CD4-positive, alpha-beta memory T cell (primary cell): ENCODE measurements around the gene SNAPC3. TPM values are rescaled to one million over a fixed set of nuclear protein-coding genes. Genes with fewer than 3 reads are reported as not detected.

Experiments used
- CTCF ChIA-PET: fragments of 350-600 bp; sonication (Branson Sonifier 250); formaldehyde crosslinking; loops from one replicate; lab custom pipeline; 2021; ENCODE audit warnings: inconsistent platforms; ENCODE audit not compliant: partially characterized antibody; lab: Charles Lee
- POLR2A ChIA-PET: fragments of 350-600 bp; sonication (Branson Sonifier 250); formaldehyde crosslinking; loops from one replicate; lab custom pipeline; 2021; ENCODE audit not compliant: partially characterized antibody; lab: Charles Lee
- DNase-seq, 5 donors: peaks; one replicate each; pipeline versions ENCODE4 v3.0.0 to v3.0.0-alpha.2; 2020 to 2022; ENCODE audit warnings: mixed read lengths in 1 of 5
- H3K27ac ChIP-seq: one replicate; pipeline ENCODE4 v1.7.0; 2013; ENCODE audit warnings: low read depth, low read length
- H3K27me3 ChIP-seq: 2 replicates; pipeline ENCODE4 v1.7.0; 2013; ENCODE audit warnings: mild to moderate bottlenecking, low read length, moderate library complexity; ENCODE audit not compliant: insufficient read depth
- H3K36me3 ChIP-seq: 2 replicates; pipeline ENCODE4 v1.7.0; 2013; ENCODE audit warnings: mild to moderate bottlenecking, low read length, moderate library complexity; ENCODE audit not compliant: insufficient read depth
- H3K4me1 ChIP-seq: 2 replicates; pipeline ENCODE4 v1.7.0; 2013; ENCODE audit warnings: mild to moderate bottlenecking, low read length, moderate library complexity; ENCODE audit not compliant: insufficient read depth
- H3K4me3 ChIP-seq, 2 donors: one replicate each; pipeline ENCODE4 v1.7.0; 2013; ENCODE audit warnings: low read length in 2 of 2, mild to moderate bottlenecking in 1 of 2
- H3K9me3 ChIP-seq, 2 donors: one replicate each; pipeline ENCODE4 v1.7.0; 2013; ENCODE audit warnings: low read length in 2 of 2, control low read depth in 1 of 2; ENCODE audit not compliant: control insufficient read depth in 1 of 2
- H3K27ac Mint-ChIP-seq, 7 donors: one replicate each; pipeline ENCODE4 v1.8.0; 2020 to 2021; ENCODE audit warnings: mixed read lengths in 7 of 7, mild to moderate bottlenecking in 6 of 7, inconsistent platforms in 3 of 7, moderate library complexity in 3 of 7
- H3K27me3 Mint-ChIP-seq, 2 donors: one replicate each; pipeline ENCODE4 v1.8.0; 2020 to 2021; ENCODE audit warnings: mixed read lengths in 2 of 2
- H3K36me3 Mint-ChIP-seq, 2 donors: one replicate each; pipeline ENCODE4 v1.8.0; 2020 to 2021; ENCODE audit warnings: mixed read lengths in 2 of 2, inconsistent platforms in 1 of 2, mild to moderate bottlenecking in 1 of 2
- H3K4me1 Mint-ChIP-seq, 4 donors: one replicate each; pipeline ENCODE4 v1.8.0; 2020 to 2021; ENCODE audit warnings: mixed read lengths in 4 of 4, mild to moderate bottlenecking in 1 of 4
- H3K4me3 Mint-ChIP-seq, 8 donors: one replicate each; pipeline ENCODE4 v1.8.0; 2020 to 2021; ENCODE audit warnings: mixed read lengths in 8 of 8, mild to moderate bottlenecking in 7 of 8, moderate library complexity in 6 of 8, inconsistent platforms in 3 of 8
- H3K9me3 Mint-ChIP-seq, 8 donors: one replicate each; pipeline ENCODE4 v1.8.0; 2020 to 2021; ENCODE audit warnings: mixed read lengths in 8 of 8, mild to moderate bottlenecking in 5 of 8, inconsistent platforms in 3 of 8, moderate library complexity in 1 of 8
- intact Hi-C: fragments of 100-400 bp; cut with micrococcal nuclease; formaldehyde crosslinking; loops from one replicate; pipeline ENCODE4 v1.15.1; 2023
- polyA plus RNA-seq, 2 donors: library from polyadenylated mRNA; unstranded; fragments of 300-500 nt; fragmentation: Illumina TruSeq; gene quantifications; one replicate each; pipeline ENCODE4 v1.2.3, GENCODE V29; 2021
- total RNA-seq, 2 experiments: library from RNA; stranded (reverse); gene quantifications; one replicate each; pipeline ENCODE4 v1.2.3, GENCODE V29; 2021

The SNAPC3 gene
- total and polyA plus RNA-seq, 4 experiments from 2014 or later, result 9.8 to 34.2 (median 23.8) TPM

- Histone ChIP-seq H3K4me3 (no peak overlapping the region), H3K36me3 (peaks cover 7% of the 10 kb centered on the region), H3K9me3 (no peaks in the 10 kb centered on the region), H3K27ac (no peak overlapping the region), H3K27me3 (no peaks in the 10 kb centered on the region), H3K4me1 (peaks cover 82% of the 10 kb centered on the region)
- DNase-seq, result no peak
- intact Hi-C loops, result no loop called here
- ChIA-PET CTCF (interaction anchor here (1.0 to 1.5 kb wide), 3 partner anchors 15 to 69 kb away, joined by 3 to 6 read pairs (median 3); no protein-coding TSS in a partner anchor), POLR2A (interaction anchor here (1.0 to 1.2 kb wide), 2 partner anchors 13 to 53 kb away, joined by 4 to 7 read pairs; partner anchors contain the start of gene CCDC171)
- no peaks in the 10 kb centered on the region for H3K27me3 Mint-ChIP-seq
- H3K4me3 Mint-ChIP-seq, result peak overlapping the region in 7 of 8 donors; percentile 2 to 71 (median 40)
- H3K27ac Mint-ChIP-seq, result peak overlapping the region in 6 of 7 donors; percentile 6 to 87 (median 64)
- peaks cover 51 to 81% (median 64%) of the 10 kb centered on the region in 4 donors for H3K4me1 Mint-ChIP-seq
- peaks cover 16 to 51% of the 10 kb centered on the region in 2 donors for H3K36me3 Mint-ChIP-seq
- H3K9me3 Mint-ChIP-seq, result no peaks in the 10 kb centered on the region
These were observed 76.5 kb downstream of the SNAPC3 start for GRCh38 chr9:15499139-15499538.

GRCh38 chr9:15501179-15501578, 78.5 kb downstream of the SNAPC3 start:
- Mint-ChIP-seq H3K27me3 (no peaks in the 10 kb centered on the region), H3K4me1 (peaks cover 45 to 73% (median 62%) of the 10 kb centered on the region in 4 donors), H3K27ac (peak overlapping the region in 6 of 7 donors; percentile 2 to 80 (median 32)), H3K36me3 (peaks cover 18 to 55% of the 10 kb centered on the region in 2 donors), H3K9me3 (no peaks in the 10 kb centered on the region), H3K4me3 (peak overlapping the region in 6 of 8 donors; percentile 4 to 62 (median 36))
- intact Hi-C loops, result loop anchor here (2.0 kb wide), 1 partner anchor 14 kb away; no protein-coding TSS in a partner anchor
- peaks cover 83% of the 10 kb centered on the region for H3K4me1 ChIP-seq
- no peak overlapping the region for H3K4me3 ChIP-seq
- CTCF ChIA-PET, result interaction anchor here (1.5 kb wide), 1 partner anchor 13 kb away, joined by 6 read pairs; no protein-coding TSS in a partner anchor
- H3K27ac ChIP-seq, result no peak overlapping the region
- no peaks in the 10 kb centered on the region for H3K9me3 ChIP-seq
- POLR2A ChIA-PET, result interaction anchor here (2.9 kb wide), 1 partner anchor 10 kb away, joined by 18 read pairs; the partner anchor contains the start of gene PSIP1
- peaks cover 14% of the 10 kb centered on the region for H3K36me3 ChIP-seq
- no peaks in the 10 kb centered on the region for H3K27me3 ChIP-seq
- DNase-seq, result no peak

GRCh38 chr9:15501803-15502202, 79.1 kb downstream of the SNAPC3 start:
- H3K4me3 ChIP-seq, result no peak overlapping the region
- ChIA-PET CTCF (no interaction called here), POLR2A (interaction anchor here (2.9 kb wide), 1 partner anchor 9 kb away, joined by 18 read pairs; the partner anchor contains the start of gene PSIP1)
- Mint-ChIP-seq H3K27me3 (no peaks in the 10 kb centered on the region), H3K4me3 (peak overlapping the region in 2 of 8 donors; percentile 44 to 62), H3K36me3 (peaks cover 24 to 55% of the 10 kb centered on the region in 2 donors), H3K4me1 (peaks cover 43 to 73% (median 62%) of the 10 kb centered on the region in 4 donors), H3K9me3 (no peaks in the 10 kb centered on the region), H3K27ac (peak overlapping the region in 2 of 7 donors; percentile 16 to 75)
- peaks cover 84% of the 10 kb centered on the region for H3K4me1 ChIP-seq
- intact Hi-C loops, result loop anchor here (1.0 to 2.0 kb wide), 2 partner anchors 8 to 15 kb away; partner anchors contain the start of gene PSIP1
- H3K9me3 ChIP-seq, result no peaks in the 10 kb centered on the region
- no peaks in the 10 kb centered on the region for H3K27me3 ChIP-seq
- DNase-seq, result no peak
- H3K36me3 ChIP-seq, result peaks cover 18% of the 10 kb centered on the region
- H3K27ac ChIP-seq, result no peak overlapping the region

- peak overlapping the region in 3 of 7 donors; percentile 2 to 55 (median 52) for H3K27ac Mint-ChIP-seq
- peak overlapping the region in 3 of 8 donors; percentile 11 to 34 (median 32) for H3K4me3 Mint-ChIP-seq
- POLR2A ChIA-PET, result interaction anchor here (1.0 kb wide), 1 partner anchor 10 kb away, joined by 3 read pairs; no protein-coding TSS in a partner anchor
- Histone ChIP-seq H3K27ac (no peak overlapping the region), H3K36me3 (peaks cover 30% of the 10 kb centered on the region), H3K4me1 (peaks cover 84% of the 10 kb centered on the region), H3K27me3 (no peaks in the 10 kb centered on the region), H3K9me3 (no peaks in the 10 kb centered on the region), H3K4me3 (no peak overlapping the region)
- peaks cover 0 to under 1% (median 0%) of the 10 kb centered on the region in 8 donors for H3K9me3 Mint-ChIP-seq
- no peak for DNase-seq
- peaks cover 51 to 72% (median 61%) of the 10 kb centered on the region in 4 donors for H3K4me1 Mint-ChIP-seq
- H3K27me3 Mint-ChIP-seq, result no peaks in the 10 kb centered on the region
- H3K36me3 Mint-ChIP-seq, result peaks cover 43 to 61% of the 10 kb centered on the region in 2 donors
- intact Hi-C loops, result loop anchor here (5.0 kb wide), 1 partner anchor 34 kb away; no protein-coding TSS in a partner anchor
- CTCF ChIA-PET, result interaction anchor here (1.4 to 2.4 kb wide), 2 partner anchors 9 to 36 kb away, joined by 5 to 6 read pairs; no protein-coding TSS in a partner anchor
These were observed 83.2 kb downstream of the SNAPC3 start for GRCh38 chr9:15505921-15506320.

GRCh38 chr9:15509931-15510788, 87.5 kb downstream of the SNAPC3 start:
- CTCF ChIA-PET, result interaction anchor here (1.8 to 4.2 kb wide), 2 partner anchors 42 to 203 kb away, joined by 3 to 29 read pairs; partner anchors contain the start of gene CCDC171
- H3K36me3 ChIP-seq, result peaks cover 23% of the 10 kb centered on the region
- peak in 4 of 5 donors; percentile 57 to 75 (median 66) for DNase-seq
- Mint-ChIP-seq H3K27ac (peak overlapping the region; percentile 88 to 97 (median 94)), H3K36me3 (peaks cover 31 to 45% of the 10 kb centered on the region in 2 donors), H3K27me3 (no peaks in the 10 kb centered on the region), H3K4me1 (peaks cover 44 to 66% (median 56%) of the 10 kb centered on the region in 4 donors), H3K4me3 (peak overlapping the region; percentile 90 to 98 (median 95)), H3K9me3 (peaks cover 0 to 4% (median 0%) of the 10 kb centered on the region in 8 donors)
- H3K4me3 ChIP-seq, result peak overlapping the region; percentile 53 to 67
- peaks cover 59% of the 10 kb centered on the region for H3K4me1 ChIP-seq
- H3K9me3 ChIP-seq, result no peaks in the 10 kb centered on the region
- intact Hi-C loops, result loop anchor here (1.0 to 5.0 kb wide), 4 partner anchors 8 to 203 kb away; partner anchors contain the start of gene TTC39B
- no peaks in the 10 kb centered on the region for H3K27me3 ChIP-seq
- POLR2A ChIA-PET, result interaction anchor here (0.5 to 3.7 kb wide), 25 partner anchors 9 to 214 kb away, joined by 3 to 67 read pairs (median 9); partner anchors contain the start of genes CCDC171, SNAPC3 and TTC39B
- H3K27ac ChIP-seq, result peak overlapping the region; percentile 83

- Mint-ChIP-seq H3K9me3 (peaks cover 0 to 4% (median 0%) of the 10 kb centered on the region in 8 donors), H3K27ac (peak within 1 kb of the TSS; percentile 94 to 100 (median 99)), H3K4me1 (peaks cover 43 to 60% (median 53%) of the 10 kb centered on the region in 4 donors), H3K36me3 (peaks cover 27 to 40% of the 10 kb centered on the region in 2 donors), H3K27me3 (no peaks in the 10 kb centered on the region), H3K4me3 (peak within 1 kb of the TSS; percentile 90 to 98 (median 96))
- H3K27me3 ChIP-seq, result no peaks in the 10 kb centered on the region
- no peaks in the 10 kb centered on the region for H3K9me3 ChIP-seq
- H3K4me1 ChIP-seq, result peaks cover 51% of the 10 kb centered on the region
- peak within 1 kb of the TSS; percentile 53 to 67 for H3K4me3 ChIP-seq
- peaks cover 18% of the 10 kb centered on the region for H3K36me3 ChIP-seq
- peak within 1 kb of the TSS; percentile 83 for H3K27ac ChIP-seq
- ChIA-PET POLR2A (interaction anchor here (0.6 to 3.7 kb wide), 30 partner anchors 9 to 215 kb away, joined by 3 to 67 read pairs (median 8); partner anchors contain the start of genes CCDC171, SNAPC3 and TTC39B), CTCF (interaction anchor here (1.1 to 4.2 kb wide), 6 partner anchors 15 to 254 kb away, joined by 3 to 29 read pairs (median 4); partner anchors contain the start of gene CCDC171)
- intact Hi-C loops, result loop anchor here (1.0 to 5.0 kb wide), 6 partner anchors 9 to 204 kb away; partner anchors contain the start of genes SNAPC3 and TTC39B
- peak; percentile 93 to 95 (median 94) for DNase-seq
These were observed 88.3 kb downstream of the SNAPC3 start, which contains the start of gene PSIP1 for GRCh38 chr9:15510789-15511575. Gene PSIP1 (minus strand): TSS chr9:15510970. CDS start chr9:15510188, 782 bp downstream.
